ENCODE measurements around the gene MAP1B. TPM values are rescaled to one million over a fixed set of nuclear protein-coding genes. Genes with fewer than 3 reads are reported as not detected.

The MAP1B gene
- total RNA-seq, 1 experiment from 2014 or later: 34.6 TPM

- Mint-ChIP-seq H3K4me1 (ENCODE audit: low read depth, unreplicated experiment) (no peaks in the 10 kb centered on the region), H3K4me3 (ENCODE audit: low read depth, unreplicated experiment) (no peak overlapping the region), H3K36me3 (ENCODE audit: insufficient read depth, unreplicated experiment) (no peaks in the 10 kb centered on the region), H3K27ac (ENCODE audit: unreplicated experiment) (no peak overlapping the region), H3K27me3 (ENCODE audit: unreplicated experiment) (peaks cover 3% of the 10 kb centered on the region), H3K9me3 (ENCODE audit: low read depth, unreplicated experiment) (no peaks in the 10 kb centered on the region)
- no peak for TF ChIP-seq CTCF (IDR thresholded peaks at IDR 0.05; ENCODE audit: unreplicated experiment)
- intact Hi-C loops (cut with micrococcal nuclease; ENCODE audit: unreplicated experiment): no loop called here
- DNase-seq: no peak
- no TSS peak for BruUV-seq (replicated peaks)
- CTCF ChIA-PET: no interaction called here
Measured at GRCh38 chr5:72077390-72077789, 29.9 kb upstream of the MAP1B start.

- Mint-ChIP-seq H3K9me3 (ENCODE audit: low read depth, unreplicated experiment) (no peaks in the 10 kb centered on the region), H3K27ac (ENCODE audit: unreplicated experiment) (no peak overlapping the region), H3K4me1 (ENCODE audit: low read depth, unreplicated experiment) (no peaks in the 10 kb centered on the region), H3K27me3 (ENCODE audit: unreplicated experiment) (peaks cover 22% of the 10 kb centered on the region), H3K36me3 (ENCODE audit: insufficient read depth, unreplicated experiment) (no peaks in the 10 kb centered on the region), H3K4me3 (ENCODE audit: low read depth, unreplicated experiment) (no peak overlapping the region)
- CTCF ChIA-PET: interaction anchor here (0.8 to 1.4 kb wide), 2 partner anchors 13 to 157 kb away, joined by 3 read pairs; no protein-coding TSS in a partner anchor
- TF ChIP-seq CTCF (IDR thresholded peaks at IDR 0.05; ENCODE audit: unreplicated experiment): no peak
- BruUV-seq (replicated peaks): no TSS peak
- intact Hi-C loops (cut with micrococcal nuclease; ENCODE audit: unreplicated experiment): no loop called here
- DNase-seq: peak; percentile 11
Measured at GRCh38 chr5:72079288-72079687, 28.0 kb upstream of the MAP1B start.

- no peaks in the 10 kb centered on the region for H3K4me1 Mint-ChIP-seq (ENCODE audit: low read depth, unreplicated experiment)
- intact Hi-C loops (cut with micrococcal nuclease; ENCODE audit: unreplicated experiment): no loop called here
- peaks cover 23% of the 10 kb centered on the region for H3K27me3 Mint-ChIP-seq (ENCODE audit: unreplicated experiment)
- H3K4me3 Mint-ChIP-seq (ENCODE audit: low read depth, unreplicated experiment): no peak overlapping the region
- BruUV-seq (replicated peaks): no TSS peak
- DNase-seq: no peak
- H3K36me3 Mint-ChIP-seq (ENCODE audit: insufficient read depth, unreplicated experiment): no peaks in the 10 kb centered on the region
- H3K27ac Mint-ChIP-seq (ENCODE audit: unreplicated experiment): no peak overlapping the region
- CTCF ChIA-PET: no interaction called here
- no peak for TF ChIP-seq CTCF (IDR thresholded peaks at IDR 0.05; ENCODE audit: unreplicated experiment)
- H3K9me3 Mint-ChIP-seq (ENCODE audit: low read depth, unreplicated experiment): no peaks in the 10 kb centered on the region
Measured at GRCh38 chr5:72082048-72082447, 25.2 kb upstream of the MAP1B start.

- Mint-ChIP-seq H3K4me3 (ENCODE audit: low read depth, unreplicated experiment) (no peak overlapping the region), H3K9me3 (ENCODE audit: low read depth, unreplicated experiment) (no peaks in the 10 kb centered on the region), H3K36me3 (ENCODE audit: insufficient read depth, unreplicated experiment) (no peaks in the 10 kb centered on the region), H3K27ac (ENCODE audit: unreplicated experiment) (no peak overlapping the region), H3K4me1 (ENCODE audit: low read depth, unreplicated experiment) (no peaks in the 10 kb centered on the region), H3K27me3 (ENCODE audit: unreplicated experiment) (peaks cover 23% of the 10 kb centered on the region)
- DNase-seq: no peak
- CTCF ChIA-PET: no interaction called here
- BruUV-seq (replicated peaks): no TSS peak
- no peak for TF ChIP-seq CTCF (IDR thresholded peaks at IDR 0.05; ENCODE audit: unreplicated experiment)
- intact Hi-C loops (cut with micrococcal nuclease; ENCODE audit: unreplicated experiment): no loop called here
Measured at GRCh38 chr5:72084876-72085275, 22.4 kb upstream of the MAP1B start.

All from Calu3 (cell line).